Naive thymus-derived CD8-positive, alpha-beta T cell (primary cell): ENCODE results near the gene PCDH15. TPM values are rescaled to one million over a fixed set of nuclear protein-coding genes. Genes with fewer than 3 reads are reported as not detected.

Source experiments
- ATAC-seq, 2 donors: fragments of 150-1000 bp; cut with Tn5 transposase in 1 of 2; sonication (Bioruptor Pico), chemical (Tn5 transposase) in 1 of 2; 1 replicate in 1 of 2; 2 replicates in 1 of 2; pipeline ENCODE4 v1.10.0; 2021; ENCODE audit warnings: mild to moderate bottlenecking in 2 of 2, moderate library complexity in 2 of 2
- POLR2A ChIA-PET: fragments of 350-600 bp; sonication (Branson Sonifier 250); formaldehyde crosslinking; loops from one replicate; lab custom pipeline; 2021; ENCODE audit warnings: antibody characterized with exemption; lab: Charles Lee
- DNase-seq, 10 donors: peaks; one replicate each; pipeline versions ENCODE4 v3.0.0 to v3.0.0-alpha.2; 2020 to 2022
- H3K27ac Mint-ChIP-seq, 10 donors: one replicate each; pipeline ENCODE4 v1.8.0; 2020 to 2022; ENCODE audit warnings: mild to moderate bottlenecking in 10 of 10, mixed read lengths in 10 of 10, moderate library complexity in 4 of 10, inconsistent platforms in 1 of 10
- H3K27me3 Mint-ChIP-seq, 5 donors: one replicate each; pipeline ENCODE4 v1.8.0; 2021 to 2022; ENCODE audit warnings: mixed read lengths in 5 of 5
- H3K36me3 Mint-ChIP-seq, 3 donors: one replicate each; pipeline ENCODE4 v1.8.0; 2020 to 2022; ENCODE audit warnings: mixed read lengths in 3 of 3, mild to moderate bottlenecking in 2 of 3, inconsistent platforms in 1 of 3
- H3K4me1 Mint-ChIP-seq, 4 donors: one replicate each; pipeline ENCODE4 v1.8.0; 2021 to 2022; ENCODE audit warnings: mixed read lengths in 4 of 4
- H3K4me3 Mint-ChIP-seq, 10 donors: one replicate each; pipeline ENCODE4 v1.8.0; 2020 to 2022; ENCODE audit warnings: mild to moderate bottlenecking in 10 of 10, mixed read lengths in 10 of 10, moderate library complexity in 6 of 10, inconsistent platforms in 1 of 10
- H3K9me3 Mint-ChIP-seq, 9 donors: one replicate each; pipeline ENCODE4 v1.8.0; 2020 to 2022; ENCODE audit warnings: mixed read lengths in 9 of 9, mild to moderate bottlenecking in 3 of 9, inconsistent platforms in 1 of 9, moderate library complexity in 1 of 9
- polyA plus RNA-seq, 3 donors: library from polyadenylated mRNA; unstranded; fragments of 300-500 nt; fragmentation: Illumina TruSeq; gene quantifications; one replicate each; pipeline ENCODE4 v1.2.3, GENCODE V29; 2021
- total RNA-seq, 8 experiments: library from RNA in 2 of 8; stranded (reverse) in 2 of 8; gene quantifications; one replicate each; pipeline ENCODE4 v1.2.3 and lab custom pipeline; 2021 to 2026

Gene PCDH15
- total and polyA plus RNA-seq, 5 experiments from 2014 or later = not detected

GRCh38 chr10:54266395-54266794 is 534.6 kb downstream of the PCDH15 start:
- DNase-seq = no peak
- POLR2A ChIA-PET = no interaction called here
- ATAC-seq = no peak
- Mint-ChIP-seq H3K4me1 (no peaks in the 10 kb centered on the region), H3K27ac (no peak overlapping the region), H3K9me3 (peaks cover 0 to 27% (median 8%) of the 10 kb centered on the region in 9 donors), H3K27me3 (no peaks in the 10 kb centered on the region), H3K4me3 (no peak overlapping the region), H3K36me3 (no peaks in the 10 kb centered on the region)

- H3K27me3 Mint-ChIP-seq = no peaks in the 10 kb centered on the region
- no peaks in the 10 kb centered on the region for H3K4me1 Mint-ChIP-seq
- no peak overlapping the region for H3K27ac Mint-ChIP-seq
- H3K4me3 Mint-ChIP-seq = no peak overlapping the region
- no peaks in the 10 kb centered on the region for H3K36me3 Mint-ChIP-seq
- POLR2A ChIA-PET = interaction anchor here (0.6 kb wide), 1 partner anchor 33 kb away, joined by 6 read pairs; no protein-coding TSS in a partner anchor
- DNase-seq = no peak
- ATAC-seq = no peak
- H3K9me3 Mint-ChIP-seq = peaks cover 0 to 21% (median 7%) of the 10 kb centered on the region in 9 donors
These were observed 538.3 kb downstream of the PCDH15 start for GRCh38 chr10:54262726-54263125.

GRCh38 chr10:54259104-54259503 is 541.9 kb downstream of the PCDH15 start:
- Mint-ChIP-seq H3K27ac (no peak overlapping the region), H3K36me3 (no peaks in the 10 kb centered on the region), H3K9me3 (peaks cover 1 to 11% (median 5%) of the 10 kb centered on the region in 9 donors), H3K4me1 (no peaks in the 10 kb centered on the region), H3K27me3 (no peaks in the 10 kb centered on the region), H3K4me3 (no peak overlapping the region)
- no peak for DNase-seq
- ATAC-seq = no peak
- POLR2A ChIA-PET = no interaction called here

GRCh38 chr10:54234832-54235231 is 566.2 kb downstream of the PCDH15 start:
- POLR2A ChIA-PET = no interaction called here
- H3K27me3 Mint-ChIP-seq = no peaks in the 10 kb centered on the region
- no peaks in the 10 kb centered on the region for H3K4me1 Mint-ChIP-seq
- peaks cover 0 to 35% (median 12%) of the 10 kb centered on the region in 9 donors for H3K9me3 Mint-ChIP-seq
- no peak overlapping the region for H3K27ac Mint-ChIP-seq
- H3K36me3 Mint-ChIP-seq = peaks cover 0 to 4% (median 0%) of the 10 kb centered on the region in 3 donors
- ATAC-seq = no peak
- no peak for DNase-seq
- no peak overlapping the region for H3K4me3 Mint-ChIP-seq

GRCh38 chr10:54203401-54203800 is 597.6 kb downstream of the PCDH15 start:
- Mint-ChIP-seq H3K4me1 (no peaks in the 10 kb centered on the region), H3K4me3 (no peak overlapping the region), H3K9me3 (peaks cover 4 to 18% (median 9%) of the 10 kb centered on the region in 9 donors), H3K36me3 (no peaks in the 10 kb centered on the region), H3K27ac (no peak overlapping the region), H3K27me3 (no peaks in the 10 kb centered on the region)
- ATAC-seq = no peak
- no peak for DNase-seq
- POLR2A ChIA-PET = no interaction called here

GRCh38 chr10:54198051-54198450 is 603.0 kb downstream of the PCDH15 start:
- ATAC-seq (no peak), DNase-seq (no peak)
- POLR2A ChIA-PET = no interaction called here
- no peak overlapping the region for H3K4me3 Mint-ChIP-seq
- no peaks in the 10 kb centered on the region for H3K27me3 Mint-ChIP-seq
- no peaks in the 10 kb centered on the region for H3K36me3 Mint-ChIP-seq
- peak overlapping the region in 1 of 10 donors; percentile 53 for H3K27ac Mint-ChIP-seq
- H3K9me3 Mint-ChIP-seq = peaks cover 5 to 19% (median 9%) of the 10 kb centered on the region in 9 donors
- no peaks in the 10 kb centered on the region for H3K4me1 Mint-ChIP-seq

GRCh38 chr10:54194806-54195205 is 606.2 kb downstream of the PCDH15 start:
- Mint-ChIP-seq H3K4me3 (no peak overlapping the region), H3K4me1 (no peaks in the 10 kb centered on the region), H3K36me3 (no peaks in the 10 kb centered on the region), H3K27ac (no peak overlapping the region), H3K27me3 (no peaks in the 10 kb centered on the region), H3K9me3 (peaks cover 0 to 10% (median 6%) of the 10 kb centered on the region in 9 donors)
- POLR2A ChIA-PET = no interaction called here
- ATAC-seq (no peak), DNase-seq (no peak)

GRCh38 chr10:54159924-54160323 is 641.1 kb downstream of the PCDH15 start:
- Mint-ChIP-seq H3K4me3 (no peak overlapping the region), H3K27ac (no peak overlapping the region), H3K27me3 (no peaks in the 10 kb centered on the region), H3K9me3 (peaks cover 3 to 27% (median 9%) of the 10 kb centered on the region in 9 donors), H3K36me3 (no peaks in the 10 kb centered on the region), H3K4me1 (no peaks in the 10 kb centered on the region)
- ATAC-seq (no peak), DNase-seq (no peak)
- POLR2A ChIA-PET = no interaction called here

- no peak overlapping the region for H3K27ac Mint-ChIP-seq
- POLR2A ChIA-PET = no interaction called here
- DNase-seq = no peak
- H3K9me3 Mint-ChIP-seq = peaks cover 0 to 14% (median 7%) of the 10 kb centered on the region in 9 donors
- H3K4me3 Mint-ChIP-seq = no peak overlapping the region
- no peaks in the 10 kb centered on the region for H3K36me3 Mint-ChIP-seq
- no peak for ATAC-seq
- H3K4me1 Mint-ChIP-seq = no peaks in the 10 kb centered on the region
- no peaks in the 10 kb centered on the region for H3K27me3 Mint-ChIP-seq
These were observed 652.5 kb downstream of the PCDH15 start for GRCh38 chr10:54148508-54148907.

- no peak overlapping the region for H3K27ac Mint-ChIP-seq
- no peak for DNase-seq
- H3K4me3 Mint-ChIP-seq = no peak overlapping the region
- H3K36me3 Mint-ChIP-seq = no peaks in the 10 kb centered on the region
- no peak for ATAC-seq
- POLR2A ChIA-PET = no interaction called here
- H3K4me1 Mint-ChIP-seq = no peaks in the 10 kb centered on the region
- peaks cover 5 to 36% (median 11%) of the 10 kb centered on the region in 9 donors for H3K9me3 Mint-ChIP-seq
- H3K27me3 Mint-ChIP-seq = no peaks in the 10 kb centered on the region
These were observed 661.1 kb downstream of the PCDH15 start for GRCh38 chr10:54139819-54140428.

- Mint-ChIP-seq H3K9me3 (peaks cover 3 to 27% (median 11%) of the 10 kb centered on the region in 9 donors), H3K36me3 (no peaks in the 10 kb centered on the region), H3K27ac (no peak overlapping the region), H3K4me3 (no peak overlapping the region), H3K4me1 (no peaks in the 10 kb centered on the region), H3K27me3 (no peaks in the 10 kb centered on the region)
- ATAC-seq = no peak
- no peak for DNase-seq
- POLR2A ChIA-PET = no interaction called here
These were observed 663.6 kb downstream of the PCDH15 start for GRCh38 chr10:54137396-54137795.

GRCh38 chr10:54133203-54133602 is 667.8 kb downstream of the PCDH15 start:
- peaks cover 0 to 17% (median 6%) of the 10 kb centered on the region in 9 donors for H3K9me3 Mint-ChIP-seq
- H3K27me3 Mint-ChIP-seq = no peaks in the 10 kb centered on the region
- POLR2A ChIA-PET = no interaction called here
- DNase-seq (no peak), ATAC-seq (no peak)
- no peaks in the 10 kb centered on the region for H3K36me3 Mint-ChIP-seq
- no peak overlapping the region for H3K4me3 Mint-ChIP-seq
- no peak overlapping the region for H3K27ac Mint-ChIP-seq
- no peaks in the 10 kb centered on the region for H3K4me1 Mint-ChIP-seq

GRCh38 chr10:54131833-54132232 is 669.2 kb downstream of the PCDH15 start:
- H3K27ac Mint-ChIP-seq = no peak overlapping the region
- POLR2A ChIA-PET = no interaction called here
- H3K4me3 Mint-ChIP-seq = no peak overlapping the region

GRCh38 chr10:54130394-54130793 is 670.6 kb downstream of the PCDH15 start:
- no peak overlapping the region for H3K4me3 Mint-ChIP-seq
- DNase-seq (no peak), ATAC-seq (no peak)
- no peaks in the 10 kb centered on the region for H3K4me1 Mint-ChIP-seq
- POLR2A ChIA-PET = no interaction called here
- H3K9me3 Mint-ChIP-seq = peaks cover 0 to 6% (median 0%) of the 10 kb centered on the region in 9 donors
- H3K27me3 Mint-ChIP-seq = no peaks in the 10 kb centered on the region
- H3K36me3 Mint-ChIP-seq = no peaks in the 10 kb centered on the region
- H3K27ac Mint-ChIP-seq = no peak overlapping the region

More at GRCh38 chr10:54131833-54132232, 669.2 kb downstream of the PCDH15 start:
- Mint-ChIP-seq H3K27me3 (no peaks in the 10 kb centered on the region), H3K9me3 (peaks cover 0 to 10% (median 2%) of the 10 kb centered on the region in 9 donors), H3K36me3 (no peaks in the 10 kb centered on the region), H3K4me1 (no peaks in the 10 kb centered on the region)
- no peak for ATAC-seq
- no peak for DNase-seq
